Type B pancreatic cell (in vitro differentiated cells): ENCODE measurements around the gene CNTNAP2. TPM values are rescaled to one million over a fixed set of nuclear protein-coding genes. Genes with fewer than 3 reads are reported as not detected.

Source experiments
- DNase-seq: peaks from one replicate; pipeline ENCODE4 v3.0.0; 2021; ENCODE audit warnings: mixed read lengths; ENCODE audit not compliant: unreplicated experiment; ENCODE audit errors: extremely low spot score
- H3K27ac Mint-ChIP-seq: 2 replicates; pipeline ENCODE4 v1.8.0; 2021; ENCODE audit warnings: mild to moderate bottlenecking, mixed read lengths
- H3K27me3 Mint-ChIP-seq: 2 replicates; pipeline ENCODE4 v1.8.0; 2021; ENCODE audit warnings: mixed read lengths
- H3K36me3 Mint-ChIP-seq: 2 replicates; pipeline ENCODE4 v1.8.0; 2021; ENCODE audit warnings: mixed read lengths
- H3K4me1 Mint-ChIP-seq: one replicate; pipeline ENCODE4 v1.8.0; 2021; ENCODE audit warnings: mixed read lengths; ENCODE audit not compliant: unreplicated experiment
- H3K4me3 Mint-ChIP-seq: 2 replicates; pipeline ENCODE4 v1.8.0; 2021; ENCODE audit warnings: mild to moderate bottlenecking, mixed read lengths
- H3K9me3 Mint-ChIP-seq: 2 replicates; pipeline ENCODE4 v1.8.0; 2021; ENCODE audit warnings: mixed read lengths
- total RNA-seq: library from RNA; stranded (reverse); gene quantifications from 2 replicates; pipeline ENCODE4 v1.2.1, GENCODE V29; 2021; ENCODE audit warnings: low replicate concordance
- TF ChIP-seq, protein P1 (sequence below): fragments of 200-600 bp; sonication (generic); conservative IDR thresholded peaks from 2 replicates; pipeline ENCODE4 v1.5.0; 2021; ENCODE audit warnings: antibody characterized with exemption, mild to moderate bottlenecking

CNTNAP2 gene
- total RNA-seq, 1 donor from 2014 or later: 26.8 TPM

DNA sequence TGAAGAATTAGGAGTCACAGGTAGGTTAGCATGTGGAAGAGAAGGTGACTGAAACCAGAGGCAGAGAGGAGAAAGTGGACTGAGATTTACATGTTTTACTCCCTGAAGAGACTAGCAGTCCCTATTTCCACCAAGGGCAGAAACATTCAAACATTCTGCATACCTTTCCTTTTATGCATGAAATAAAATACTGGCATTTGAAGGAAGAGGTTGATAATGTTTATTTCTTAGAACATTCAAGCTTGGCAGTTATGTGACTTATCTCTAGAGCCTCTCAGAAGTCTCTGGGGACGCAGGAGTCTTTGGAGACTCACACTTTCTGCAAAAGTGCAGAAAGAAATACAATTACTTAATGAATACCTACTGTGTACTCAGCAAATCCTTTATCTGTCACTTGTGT is 1966.8 kb downstream of the CNTNAP2 start:
- Mint-ChIP-seq H3K4me1 (peaks cover 12% of the 10 kb centered on the region), H3K4me3 (no peak overlapping the region), H3K27ac (no peak overlapping the region), H3K36me3 (no peaks in the 10 kb centered on the region), H3K9me3 (peaks cover 11% of the 10 kb centered on the region), H3K27me3 (peaks cover 4% of the 10 kb centered on the region)
- DNase-seq: no peak
- TF ChIP-seq, protein P1, sequence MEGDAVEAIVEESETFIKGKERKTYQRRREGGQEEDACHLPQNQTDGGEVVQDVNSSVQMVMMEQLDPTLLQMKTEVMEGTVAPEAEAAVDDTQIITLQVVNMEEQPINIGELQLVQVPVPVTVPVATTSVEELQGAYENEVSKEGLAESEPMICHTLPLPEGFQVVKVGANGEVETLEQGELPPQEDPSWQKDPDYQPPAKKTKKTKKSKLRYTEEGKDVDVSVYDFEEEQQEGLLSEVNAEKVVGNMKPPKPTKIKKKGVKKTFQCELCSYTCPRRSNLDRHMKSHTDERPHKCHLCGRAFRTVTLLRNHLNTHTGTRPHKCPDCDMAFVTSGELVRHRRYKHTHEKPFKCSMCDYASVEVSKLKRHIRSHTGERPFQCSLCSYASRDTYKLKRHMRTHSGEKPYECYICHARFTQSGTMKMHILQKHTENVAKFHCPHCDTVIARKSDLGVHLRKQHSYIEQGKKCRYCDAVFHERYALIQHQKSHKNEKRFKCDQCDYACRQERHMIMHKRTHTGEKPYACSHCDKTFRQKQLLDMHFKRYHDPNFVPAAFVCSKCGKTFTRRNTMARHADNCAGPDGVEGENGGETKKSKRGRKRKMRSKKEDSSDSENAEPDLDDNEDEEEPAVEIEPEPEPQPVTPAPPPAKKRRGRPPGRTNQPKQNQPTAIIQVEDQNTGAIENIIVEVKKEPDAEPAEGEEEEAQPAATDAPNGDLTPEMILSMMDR: no peak

DNA sequence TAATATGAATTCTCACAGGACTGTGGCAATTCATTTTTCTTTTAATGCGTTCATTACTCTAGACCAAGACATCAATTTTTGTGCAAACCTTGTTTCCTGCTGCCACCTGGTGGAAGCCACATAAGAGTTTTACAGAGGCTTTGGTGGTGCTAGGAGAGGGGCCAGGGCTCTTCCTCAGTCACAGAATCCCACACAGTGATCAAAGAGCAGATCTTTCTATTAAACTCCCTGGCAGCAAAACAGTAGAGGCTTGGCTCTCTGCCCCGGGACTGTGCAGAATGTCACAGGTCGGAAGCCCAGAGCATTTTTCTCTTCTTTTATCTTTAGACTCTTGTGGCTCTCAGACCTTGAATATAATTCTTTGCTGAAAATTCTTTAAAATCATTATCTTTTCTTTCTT is 1967.5 kb downstream of the CNTNAP2 start:
- Mint-ChIP-seq H3K4me1 (peaks cover 12% of the 10 kb centered on the region), H3K36me3 (no peaks in the 10 kb centered on the region), H3K9me3 (peaks cover 8% of the 10 kb centered on the region), H3K4me3 (no peak overlapping the region), H3K27ac (no peak overlapping the region), H3K27me3 (peaks cover 4% of the 10 kb centered on the region)
- TF ChIP-seq, protein P1: peak; percentile 91
- DNase-seq: no peak

DNA sequence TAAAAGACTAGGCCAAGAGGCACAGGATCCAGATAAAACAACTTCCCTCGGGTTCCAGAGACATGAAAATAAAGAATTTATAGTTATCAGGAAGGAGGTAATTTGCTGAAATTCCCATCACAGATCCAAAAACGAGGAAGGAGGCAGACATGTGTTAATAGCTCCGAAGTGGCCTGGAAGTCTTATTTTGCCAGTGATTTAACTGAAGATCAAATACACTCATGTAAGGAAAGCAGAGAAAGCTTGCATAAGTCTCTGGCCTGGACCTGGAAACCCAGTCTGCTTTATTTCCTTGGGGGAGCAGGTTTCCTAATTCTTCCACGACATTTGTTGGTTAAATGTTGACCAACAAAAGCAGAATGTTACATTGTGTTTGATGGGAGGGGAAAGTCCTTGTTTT is 1975.3 kb downstream of the CNTNAP2 start:
- no peak overlapping the region for H3K27ac Mint-ChIP-seq
- H3K36me3 Mint-ChIP-seq: no peaks in the 10 kb centered on the region
- TF ChIP-seq, protein P1: no peak
- peaks cover 4% of the 10 kb centered on the region for H3K9me3 Mint-ChIP-seq
- no peaks in the 10 kb centered on the region for H3K4me1 Mint-ChIP-seq
- no peak for DNase-seq
- no peak overlapping the region for H3K4me3 Mint-ChIP-seq
- peaks cover 8% of the 10 kb centered on the region for H3K27me3 Mint-ChIP-seq

DNA sequence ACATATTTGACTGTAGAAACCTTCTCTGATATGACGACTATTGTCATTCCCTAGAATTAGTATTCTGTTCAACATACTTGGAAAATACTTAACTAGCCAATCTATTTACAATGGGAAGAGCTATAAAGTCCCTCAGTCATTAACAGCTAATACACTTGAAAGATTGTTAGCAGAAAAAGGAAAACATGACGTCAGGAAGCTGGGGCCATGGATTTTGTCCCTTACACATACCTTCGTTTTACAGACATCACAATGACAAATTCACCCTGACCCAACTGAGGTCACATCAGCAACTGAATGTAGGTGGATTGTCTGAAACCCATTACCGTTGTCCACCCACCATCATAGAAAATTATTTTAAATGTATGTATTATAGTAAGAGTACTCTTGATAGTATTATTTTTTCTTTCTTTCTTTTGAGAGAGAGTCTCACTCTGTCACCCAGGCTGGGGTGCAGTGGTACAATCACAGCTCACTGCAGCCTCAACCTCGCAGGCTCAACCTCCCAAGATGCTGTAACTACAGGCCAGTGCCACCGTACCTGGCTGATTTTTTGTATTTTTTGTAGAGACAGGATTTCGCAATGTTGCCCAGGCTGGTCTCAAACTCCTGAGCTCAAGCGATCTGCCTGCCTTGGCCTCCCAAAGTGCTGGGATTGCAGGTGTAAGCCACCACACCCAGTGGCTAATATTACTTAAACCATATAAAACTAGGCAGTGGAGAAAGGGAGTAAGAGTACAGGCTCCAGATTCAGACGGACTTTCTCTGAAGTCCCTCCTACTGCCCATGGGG is 1977.0 kb downstream of the CNTNAP2 start:
- TF ChIP-seq, protein P1: no peak
- Mint-ChIP-seq H3K27ac (no peak overlapping the region), H3K9me3 (peaks cover 4% of the 10 kb centered on the region), H3K4me1 (no peaks in the 10 kb centered on the region), H3K27me3 (peaks cover 8% of the 10 kb centered on the region), H3K36me3 (no peaks in the 10 kb centered on the region), H3K4me3 (no peak overlapping the region)
- DNase-seq: no peak

DNA sequence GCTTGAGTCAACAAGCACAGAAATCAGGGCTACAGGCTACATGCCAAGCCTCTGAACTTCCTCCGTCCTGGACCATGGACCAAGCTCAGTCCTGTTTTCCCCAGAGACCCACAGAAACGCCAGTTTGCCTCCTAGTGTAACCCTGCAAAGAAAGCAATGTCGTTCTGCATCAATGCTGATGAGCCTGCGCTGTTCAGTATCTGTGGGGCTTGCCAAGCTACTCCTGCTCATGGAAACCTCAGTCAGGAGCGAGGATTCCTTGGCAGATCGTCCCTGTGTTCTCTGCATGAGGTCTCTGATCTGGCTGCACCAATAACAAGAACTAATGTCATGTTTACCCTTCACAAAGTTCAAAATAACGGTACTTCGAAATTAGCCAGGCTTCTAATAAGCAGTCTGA is 1978.5 kb downstream of the CNTNAP2 start:
- H3K36me3 Mint-ChIP-seq: no peaks in the 10 kb centered on the region
- no peak overlapping the region for H3K4me3 Mint-ChIP-seq
- H3K4me1 Mint-ChIP-seq: no peaks in the 10 kb centered on the region
- DNase-seq: no peak
- no peak overlapping the region for H3K27ac Mint-ChIP-seq
- TF ChIP-seq, protein P1: no peak
- H3K27me3 Mint-ChIP-seq: peaks cover 8% of the 10 kb centered on the region
- peaks cover 2% of the 10 kb centered on the region for H3K9me3 Mint-ChIP-seq
